GM12865 (cell line): ENCODE results near the gene CNTLN.

Experiments
- DNase-seq: peaks from one replicate; pipeline ENCODE4 v3.0.0; 2010; ENCODE audit warnings: low read depth
- H3K4me3 ChIP-seq: 2 replicates; pipeline ENCODE4 v1.5.1; 2011; ENCODE audit warnings: mild to moderate bottlenecking, low read depth, low read length, control low read depth
- TF ChIP-seq, protein P1 (sequence below): IDR thresholded peaks from 2 replicates; pipeline ENCODE4 v1.5.1; 2011; ENCODE audit warnings: low read length, control low read depth, low read depth, inconsistent platforms; ENCODE audit not compliant: insufficient read depth; ENCODE audit errors: missing control alignments

The CNTLN gene

DNA sequence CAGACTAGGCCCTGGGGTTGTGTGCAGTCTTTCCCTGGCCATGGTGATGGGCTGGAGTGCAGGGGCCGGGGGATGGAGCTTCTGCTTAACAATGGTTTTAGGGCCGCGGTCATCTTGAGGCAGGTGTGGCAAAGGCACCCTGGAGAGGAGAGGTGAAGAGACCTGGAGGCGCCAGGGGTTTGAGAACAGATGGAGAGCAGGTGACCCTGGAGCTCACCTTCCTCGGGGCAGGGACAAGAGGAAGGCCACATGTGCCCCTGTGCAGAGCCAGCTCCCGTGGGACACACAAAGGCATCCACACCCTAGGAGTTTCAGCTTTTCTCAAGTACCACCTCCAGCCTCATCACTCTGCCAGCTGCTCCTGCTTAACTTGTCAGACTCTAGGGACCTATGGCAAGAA, 397.6 kb downstream of the CNTLN start:
- TF ChIP-seq, protein P1, sequence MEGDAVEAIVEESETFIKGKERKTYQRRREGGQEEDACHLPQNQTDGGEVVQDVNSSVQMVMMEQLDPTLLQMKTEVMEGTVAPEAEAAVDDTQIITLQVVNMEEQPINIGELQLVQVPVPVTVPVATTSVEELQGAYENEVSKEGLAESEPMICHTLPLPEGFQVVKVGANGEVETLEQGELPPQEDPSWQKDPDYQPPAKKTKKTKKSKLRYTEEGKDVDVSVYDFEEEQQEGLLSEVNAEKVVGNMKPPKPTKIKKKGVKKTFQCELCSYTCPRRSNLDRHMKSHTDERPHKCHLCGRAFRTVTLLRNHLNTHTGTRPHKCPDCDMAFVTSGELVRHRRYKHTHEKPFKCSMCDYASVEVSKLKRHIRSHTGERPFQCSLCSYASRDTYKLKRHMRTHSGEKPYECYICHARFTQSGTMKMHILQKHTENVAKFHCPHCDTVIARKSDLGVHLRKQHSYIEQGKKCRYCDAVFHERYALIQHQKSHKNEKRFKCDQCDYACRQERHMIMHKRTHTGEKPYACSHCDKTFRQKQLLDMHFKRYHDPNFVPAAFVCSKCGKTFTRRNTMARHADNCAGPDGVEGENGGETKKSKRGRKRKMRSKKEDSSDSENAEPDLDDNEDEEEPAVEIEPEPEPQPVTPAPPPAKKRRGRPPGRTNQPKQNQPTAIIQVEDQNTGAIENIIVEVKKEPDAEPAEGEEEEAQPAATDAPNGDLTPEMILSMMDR = no peak
- no peak for DNase-seq
- no peak overlapping the region for H3K4me3 ChIP-seq

GRCh38 chr9:17535176-17535575, 400.3 kb downstream of the CNTLN start:
- H3K4me3 ChIP-seq = no peak overlapping the region
- no peak for DNase-seq
- TF ChIP-seq, protein P1 = no peak

GRCh38 chr9:17536027-17536426, 401.2 kb downstream of the CNTLN start:
- TF ChIP-seq, protein P1 = no peak
- no peak for DNase-seq
- H3K4me3 ChIP-seq = no peak overlapping the region

- TF ChIP-seq, protein P1 = no peak
- H3K4me3 ChIP-seq = no peak overlapping the region
- DNase-seq = no peak
Measured at GRCh38 chr9:17551023-17551422, 416.2 kb downstream of the CNTLN start.
